Adrenal gland (tissue), 5 donors: Measurements from ENCODE around the gene TREH.

Source experiments
- CTCF ChIP-seq, 6 experiments: fragments of 450-650 bp in 4 of 6; fragments of 200-600 bp in 2 of 6; sonication (generic) in 1 of 6; IDR thresholded peaks; 1 replicate in 5 of 6; 2 replicates in 1 of 6; pipeline versions ENCODE4 v1.5.1 to v1.8.0; 2016 to 2021; ENCODE audit warnings: antibody characterized with exemption in 6 of 6, mild to moderate bottlenecking in 2 of 6, moderate library complexity in 1 of 6
- POLR2A ChIP-seq, 2 donors: fragments of 450-650 bp; IDR thresholded peaks; one replicate each; pipeline ENCODE4 v1.6.1; 2017; ENCODE audit warnings: antibody characterized with exemption in 2 of 2, mild to moderate bottlenecking in 2 of 2, moderate library complexity in 1 of 2
- donor health status: DM: no; HTN: no; CAD: no.

GRCh38 chr11:118615976-118616371 lies 63.5 kb downstream of the TREH start:
- TF ChIP-seq CTCF (IDR thresholded peaks at IDR 0.05) (no peak), POLR2A (IDR thresholded peaks at IDR 0.05) (no peak)
